Myocyte (in vitro differentiated cells): ENCODE data around the gene MXRA7. TPM values are rescaled to one million over a fixed set of nuclear protein-coding genes. Genes with fewer than 3 reads are reported as not detected.
A peak's percentile ranks its signal among the peaks of the same experiment; 100 is the strongest.

Source experiments
- DNase-seq: peaks from one replicate; pipeline ENCODE4 v3.0.0-alpha.2; 2012; ENCODE audit warnings: low read depth
- total RNA-seq: library from RNA; depleted of rRNA; stranded (reverse); fragments of >200 nt; gene quantifications from 2 replicates; pipeline ENCODE4 v1.2.3, GENCODE V29; 2014

Gene MXRA7
- total RNA-seq, 1 donor from 2014 or later, result 716 TPM

DNA sequence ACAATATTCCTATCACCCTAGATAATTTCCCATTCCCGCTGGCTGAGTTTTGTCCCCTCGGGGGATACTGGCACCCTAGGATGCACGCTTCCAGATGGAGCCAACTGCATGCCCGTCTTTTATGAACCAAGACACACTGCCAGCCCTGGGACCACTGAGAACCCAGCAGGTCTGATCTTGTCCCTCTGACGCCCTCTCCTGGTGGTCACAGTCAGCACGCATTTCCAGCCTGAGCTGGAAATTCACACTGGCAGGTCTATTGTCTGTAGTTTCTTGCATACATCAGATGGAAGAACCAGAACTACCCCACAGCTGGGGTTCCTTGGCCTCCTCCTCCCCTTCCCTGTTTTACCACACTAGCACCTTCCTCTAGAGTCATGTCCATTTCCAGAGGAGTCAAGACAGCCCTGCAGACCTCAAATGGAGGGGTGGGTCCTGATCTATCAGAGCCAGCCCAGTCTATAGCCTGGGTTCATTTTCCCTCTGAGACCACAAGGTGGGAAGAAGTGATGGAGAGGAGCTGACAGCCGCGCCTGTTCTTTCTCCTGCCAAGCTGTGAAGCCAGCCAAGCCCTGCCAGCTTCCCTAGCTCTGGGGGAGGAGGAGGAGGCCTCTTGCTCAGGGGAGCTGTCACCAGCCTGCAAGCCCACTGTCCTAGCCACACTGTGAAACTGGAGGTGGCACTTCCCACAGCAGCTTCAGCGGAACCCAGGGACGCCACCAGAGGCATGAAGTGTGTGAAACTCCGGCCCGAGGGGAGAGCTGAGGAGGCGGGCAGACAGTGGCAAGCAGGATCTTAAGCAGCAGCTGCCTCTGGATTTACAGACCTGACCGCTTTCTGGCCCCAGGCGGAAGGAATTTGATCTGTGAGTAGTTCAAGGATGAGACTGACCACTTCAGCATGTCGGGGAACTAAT lies 29.3 kb downstream of the MXRA7 start:
- DNase-seq, result peak; percentile 96

DNA sequence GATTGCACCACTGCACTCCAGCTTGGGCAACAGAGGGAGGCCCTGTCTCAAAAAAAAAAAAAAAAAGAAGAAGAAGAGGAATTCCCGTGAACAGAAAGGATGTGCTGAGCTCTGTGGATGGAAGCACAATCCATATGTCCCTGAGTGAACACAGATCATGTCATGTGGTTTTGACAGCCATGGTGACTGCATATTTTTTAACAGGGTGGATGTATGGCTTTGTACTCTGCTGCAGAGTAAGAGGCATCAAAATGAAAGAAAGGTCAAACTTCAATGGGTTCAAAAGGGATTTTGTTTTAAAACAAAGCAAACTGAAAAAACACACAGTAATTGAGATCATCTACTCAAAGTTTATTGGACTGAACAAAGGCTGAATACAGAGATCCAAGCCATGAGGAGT lies 31.5 kb downstream of the MXRA7 start:
- DNase-seq, result no peak

DNA sequence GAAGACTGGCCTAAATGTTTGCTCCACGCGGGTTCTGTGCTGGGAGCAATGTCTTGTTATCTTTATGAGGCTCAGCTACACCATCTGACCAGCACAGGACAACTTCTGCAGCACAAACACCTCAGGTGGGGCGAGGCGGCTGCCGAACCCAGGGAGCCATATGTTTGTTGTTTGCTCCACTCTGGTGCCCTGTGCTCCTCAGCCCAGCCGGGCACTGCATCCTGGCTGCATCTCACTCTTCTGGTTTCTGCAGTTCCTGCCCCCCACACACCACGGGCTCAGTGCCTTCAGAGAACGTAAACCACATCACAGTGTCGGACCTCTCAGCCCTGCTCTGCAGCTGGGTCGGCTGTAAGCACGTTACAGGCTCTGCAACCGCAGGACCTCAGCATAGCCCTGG lies 32.4 kb downstream of the MXRA7 start:
- DNase-seq, result no peak

DNA sequence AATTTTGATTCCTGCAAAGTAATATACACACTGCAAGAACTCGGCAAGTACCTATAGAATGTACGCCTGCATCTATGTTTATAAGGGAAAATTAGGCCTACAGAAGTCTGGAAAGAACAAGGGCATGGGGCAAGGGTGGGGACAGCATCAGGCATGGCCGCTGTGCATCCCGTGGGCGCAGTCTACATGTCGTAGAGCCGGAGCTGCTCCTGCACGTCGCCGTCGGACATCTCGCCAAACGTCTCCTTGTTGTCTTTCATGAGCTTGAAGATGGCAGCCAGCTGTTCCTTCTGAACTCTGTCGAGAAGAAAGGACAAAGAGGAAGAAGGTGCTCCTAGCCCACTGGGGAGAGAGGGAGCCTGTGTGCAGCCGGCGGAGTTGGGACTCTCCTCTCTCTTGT lies 33.4 kb downstream of the MXRA7 start:
- DNase-seq, result no peak

DNA sequence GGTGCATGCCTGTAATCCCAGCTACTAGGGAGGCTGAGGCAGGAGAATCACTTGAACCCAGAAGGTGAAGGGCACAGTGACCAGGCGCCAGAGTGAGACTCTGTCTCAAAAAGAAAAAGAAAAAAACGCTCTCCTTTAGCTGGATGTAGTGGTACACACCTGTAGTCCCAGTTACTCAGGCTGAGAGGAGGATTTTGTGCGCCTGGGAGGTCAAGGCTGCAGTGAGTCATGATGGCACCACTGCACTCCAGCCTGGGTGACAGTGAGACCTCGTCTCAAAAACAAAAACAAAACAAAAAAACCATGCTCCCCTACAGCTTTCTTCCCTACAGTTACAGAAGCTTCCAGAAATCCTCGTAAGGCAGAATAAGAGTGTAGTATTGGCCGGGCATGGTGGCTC lies 34.1 kb downstream of the MXRA7 start:
- no peak for DNase-seq

DNA sequence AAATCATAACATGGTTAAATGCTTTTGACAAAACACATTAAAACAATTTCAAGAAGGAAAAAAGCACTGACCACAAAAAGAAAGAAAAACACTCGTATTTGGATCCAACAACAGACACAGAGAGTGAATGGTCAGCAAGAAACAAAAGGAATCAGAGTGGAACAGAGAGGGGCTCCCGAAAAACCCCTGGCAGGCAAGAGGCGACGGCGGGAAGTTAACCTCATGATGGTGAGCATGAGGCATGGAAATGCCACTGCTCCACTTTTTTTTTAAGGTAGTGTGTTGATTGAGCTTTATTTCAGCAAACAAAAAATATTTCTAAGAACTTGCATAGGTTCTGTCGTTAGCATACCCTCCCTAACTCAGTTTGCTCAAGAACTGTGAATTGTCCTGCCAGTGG lies 35.1 kb downstream of the MXRA7 start:
- DNase-seq, result no peak

DNA sequence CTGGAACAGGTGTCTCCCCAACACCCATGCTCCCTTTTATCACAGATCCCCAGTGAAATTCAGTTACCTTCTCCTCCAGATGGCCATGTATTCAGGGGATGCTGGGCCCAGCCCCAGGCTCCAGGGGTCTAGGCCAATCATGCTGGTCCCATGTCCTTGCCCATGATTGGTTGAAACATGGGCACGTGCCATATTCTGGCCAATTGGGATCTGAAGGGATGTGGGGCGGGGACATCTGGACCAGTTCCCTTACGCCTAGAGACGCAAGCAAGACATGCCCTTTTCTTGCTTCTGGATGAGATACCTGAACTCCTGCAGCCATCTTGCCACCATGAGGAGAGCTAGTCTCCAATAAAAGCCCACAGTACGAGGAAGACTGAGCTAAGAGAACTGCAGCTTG lies 36.2 kb downstream of the MXRA7 start:
- DNase-seq, result no peak

DNA sequence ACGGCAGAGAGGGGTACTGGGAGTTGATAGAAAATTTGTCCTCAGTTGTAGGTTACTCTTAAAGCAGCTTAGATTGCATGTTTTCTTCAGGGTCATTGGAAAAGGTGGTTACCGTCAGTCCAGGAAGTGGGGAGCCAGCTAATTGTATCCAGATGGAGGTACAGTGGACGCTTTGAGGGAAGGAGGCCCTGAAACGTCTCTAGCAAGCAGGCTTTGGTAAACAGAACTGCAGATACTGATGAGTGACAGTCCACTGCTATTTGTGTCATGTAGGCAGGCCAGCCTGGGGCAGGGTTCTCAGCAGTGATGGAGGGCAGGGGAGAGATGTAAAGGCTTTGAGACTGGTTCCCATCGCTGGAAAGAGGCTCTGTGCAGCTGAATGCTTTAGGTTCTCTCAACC lies 37.0 kb downstream of the MXRA7 start:
- DNase-seq, result no peak

DNA sequence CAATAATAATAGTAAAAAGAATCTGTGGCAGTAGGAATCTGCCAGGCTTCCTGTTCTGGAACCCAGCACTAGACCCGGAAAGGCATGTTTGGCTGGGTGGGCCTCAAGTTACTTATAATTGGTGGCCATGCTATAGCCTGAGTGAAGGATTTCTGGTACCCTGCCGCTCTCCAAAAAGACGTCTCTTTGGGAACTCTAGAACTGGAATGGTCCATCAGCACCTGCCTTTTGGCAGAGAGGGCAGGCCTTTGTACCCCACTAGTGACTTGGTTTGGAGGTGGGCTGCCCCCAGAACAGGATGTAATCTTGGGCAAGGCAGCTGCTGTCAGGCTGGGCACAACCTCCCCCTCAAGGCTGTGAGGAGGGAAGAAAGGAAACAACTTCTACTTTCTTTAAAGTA lies 37.9 kb downstream of the MXRA7 start:
- DNase-seq, result no peak

DNA sequence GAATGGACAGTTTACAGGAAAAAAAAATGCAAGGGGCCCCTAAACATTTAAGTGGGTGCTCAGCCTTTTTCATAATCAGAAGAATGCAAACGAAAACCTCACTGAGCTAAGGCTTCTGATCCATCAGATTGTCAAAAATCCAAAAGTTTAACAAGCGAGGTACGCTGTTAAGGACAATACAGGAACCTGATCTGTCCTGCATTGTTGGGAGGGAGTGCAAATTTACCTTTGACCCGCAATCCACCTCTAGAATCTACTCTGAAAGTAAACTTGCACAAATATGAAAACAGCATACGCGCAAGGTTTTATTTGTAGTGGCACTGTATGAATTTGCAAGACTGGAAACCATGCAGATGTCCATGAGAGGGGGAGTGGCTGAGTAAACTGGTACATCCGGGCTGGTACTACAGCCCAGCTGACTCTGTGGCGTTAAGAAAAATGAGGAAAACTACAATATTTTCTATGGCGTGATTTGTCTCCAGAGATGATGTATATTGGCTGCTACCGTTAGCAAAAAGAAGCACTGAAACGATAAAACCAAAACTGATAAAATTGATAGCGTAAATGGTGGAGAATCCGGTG lies 38.4 kb downstream of the MXRA7 start:
- peak; percentile 39 for DNase-seq

DNA sequence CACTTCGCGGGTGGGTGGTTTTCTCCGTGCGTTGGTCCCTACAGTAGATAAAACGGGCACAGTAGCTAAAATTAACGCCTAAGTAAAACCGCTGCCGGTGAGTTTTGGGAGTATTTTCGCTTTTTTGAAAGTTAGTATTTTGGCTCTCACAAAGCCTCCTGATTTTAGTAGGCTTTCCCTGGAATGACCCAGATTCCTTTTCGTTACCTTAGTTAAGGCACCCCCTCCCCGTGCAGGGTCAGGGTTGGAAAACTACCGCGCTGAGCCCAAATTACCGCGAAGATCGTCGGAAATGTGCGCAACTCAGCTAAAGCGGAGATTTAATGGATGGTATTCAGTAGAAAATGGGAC lies 38.9 kb downstream of the MXRA7 start:
- DNase-seq, result no peak

DNA sequence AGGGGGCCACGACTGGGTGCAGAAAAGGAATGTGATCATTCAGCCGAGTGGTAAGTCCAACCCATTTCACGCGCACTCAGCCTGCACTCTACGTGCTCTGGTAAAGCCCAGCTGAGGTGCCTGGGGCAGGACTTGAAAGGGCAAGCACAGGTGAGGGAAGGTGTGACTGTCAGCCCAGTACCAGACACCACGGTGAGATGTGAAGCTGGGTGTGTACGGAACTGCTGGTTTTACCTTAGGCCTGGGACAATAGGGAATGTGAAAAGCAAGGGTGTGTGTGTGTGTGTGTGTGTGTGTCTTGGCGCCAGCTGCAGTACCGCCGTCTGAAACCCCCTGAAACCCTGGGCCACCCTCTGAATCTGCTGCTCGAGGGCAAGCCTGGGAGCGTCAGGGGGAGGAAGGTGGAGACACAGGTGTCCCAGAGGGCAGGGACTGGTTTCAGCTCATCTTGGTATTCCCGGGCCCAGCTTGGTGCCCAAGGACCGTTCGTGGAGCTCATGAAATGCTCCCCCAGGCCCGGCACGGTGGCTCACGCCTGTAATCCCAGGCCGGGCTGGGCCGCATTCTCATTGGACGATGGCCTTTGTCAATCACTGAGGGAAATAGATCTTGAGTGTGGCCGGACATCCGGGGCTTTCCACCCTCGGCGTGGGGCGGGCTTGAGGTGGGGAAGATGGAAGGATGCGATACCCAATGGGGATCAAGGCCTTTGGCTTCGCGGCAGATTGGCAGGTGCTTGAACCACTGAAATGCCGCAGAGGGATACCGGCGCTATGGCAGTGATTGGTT lies 39.4 kb downstream of the MXRA7 start:
- DNase-seq, result peak; percentile 100

DNA sequence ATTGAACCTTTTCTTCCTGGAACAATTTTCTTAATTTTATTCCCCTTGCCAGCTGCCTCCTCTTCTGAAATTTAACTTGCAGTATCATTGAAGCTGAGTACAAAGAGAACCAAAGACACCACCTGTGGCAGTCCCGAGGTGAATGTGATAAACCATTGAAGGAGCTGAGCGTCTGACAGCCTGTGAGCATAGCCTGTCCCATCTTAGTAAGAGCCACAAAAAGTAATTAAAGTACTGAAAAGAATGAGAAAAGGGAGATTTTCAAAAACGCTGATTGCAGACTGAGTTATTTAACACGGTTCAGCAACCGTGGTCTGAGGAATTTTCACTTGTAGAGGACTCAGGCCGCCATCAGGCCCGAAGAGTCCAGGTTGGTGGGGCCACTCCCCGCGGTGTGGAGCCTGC lies 40.0 kb downstream of the MXRA7 start:
- no peak for DNase-seq

DNA sequence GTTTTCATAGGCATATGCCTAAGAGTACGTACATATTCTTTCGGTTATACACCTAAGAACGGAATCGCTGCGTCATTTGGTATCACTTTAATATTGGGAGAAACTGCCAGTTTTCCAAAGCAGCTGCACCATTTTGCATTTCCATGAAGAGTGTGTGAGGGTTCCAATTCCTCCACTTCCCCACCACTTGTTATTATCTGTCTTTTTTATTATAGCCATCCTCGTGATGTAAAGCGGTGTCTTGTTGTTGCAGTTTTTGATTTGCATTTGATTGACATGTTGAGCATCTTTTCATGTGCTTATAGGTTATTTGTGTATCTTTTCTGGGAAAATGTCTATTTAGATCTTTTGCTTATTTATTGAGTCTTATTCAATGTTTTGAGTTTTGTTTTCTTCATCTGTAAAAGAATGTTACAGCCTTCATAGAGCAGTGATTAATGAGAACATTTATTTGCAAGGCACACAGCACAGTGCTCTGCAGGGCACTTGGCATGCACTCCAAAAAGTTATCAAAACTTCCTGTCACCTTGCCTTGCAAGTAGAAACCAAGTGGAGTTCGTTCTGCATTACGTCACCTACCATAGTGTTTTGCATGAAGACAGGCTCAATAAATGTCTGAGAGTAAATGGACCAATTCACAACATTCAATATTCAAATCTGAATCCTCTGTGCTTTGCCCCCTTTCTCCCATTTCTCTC lies 40.6 kb downstream of the MXRA7 start:
- DNase-seq, result no peak

DNA sequence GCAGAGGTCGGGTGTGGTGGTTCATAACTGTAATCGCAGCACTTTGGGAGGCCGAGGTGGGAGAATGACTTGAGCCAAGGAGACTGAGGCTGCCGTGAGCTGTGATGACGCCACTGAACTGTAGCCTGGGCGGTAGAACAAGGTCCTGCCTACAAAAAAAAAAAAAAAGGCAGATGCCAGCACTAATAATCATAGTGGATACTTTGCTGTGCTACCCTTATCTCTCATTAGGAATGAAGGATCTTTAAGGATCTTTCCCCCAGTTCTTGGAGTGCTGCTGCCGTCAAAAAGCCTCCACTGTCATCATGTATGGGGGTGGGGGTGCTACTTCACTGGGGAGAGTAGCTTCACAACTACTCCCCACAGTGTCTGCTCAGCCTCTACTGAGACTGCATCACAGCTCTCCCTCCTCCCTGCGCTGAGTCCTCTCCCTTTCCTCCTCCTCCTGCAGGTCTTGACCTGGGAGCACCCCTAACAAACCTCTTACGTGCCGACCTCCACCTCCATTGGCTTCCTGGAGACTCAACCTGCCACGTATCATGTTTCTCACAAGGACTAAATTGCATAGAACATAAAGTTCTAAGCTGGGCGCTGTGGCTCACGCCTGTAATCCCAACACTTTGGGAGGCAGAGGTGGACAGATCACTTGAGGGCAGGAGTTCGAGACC lies 42.8 kb downstream of the MXRA7 start:
- no peak for DNase-seq

DNA sequence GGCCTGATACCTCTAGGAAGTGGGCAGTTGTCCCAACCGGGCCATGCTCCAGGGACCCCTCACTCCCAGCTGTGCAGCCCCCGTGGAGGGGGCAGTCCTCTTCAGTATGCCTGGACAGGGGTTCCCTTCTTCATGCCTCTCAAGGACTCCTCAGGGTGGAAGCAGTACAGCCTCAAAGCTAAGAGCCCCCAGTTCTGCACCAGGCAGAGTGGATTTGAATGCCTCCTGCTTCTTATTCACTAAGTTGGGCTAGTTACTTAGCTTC lies 43.3 kb downstream of the MXRA7 start:
- DNase-seq, result no peak

DNA sequence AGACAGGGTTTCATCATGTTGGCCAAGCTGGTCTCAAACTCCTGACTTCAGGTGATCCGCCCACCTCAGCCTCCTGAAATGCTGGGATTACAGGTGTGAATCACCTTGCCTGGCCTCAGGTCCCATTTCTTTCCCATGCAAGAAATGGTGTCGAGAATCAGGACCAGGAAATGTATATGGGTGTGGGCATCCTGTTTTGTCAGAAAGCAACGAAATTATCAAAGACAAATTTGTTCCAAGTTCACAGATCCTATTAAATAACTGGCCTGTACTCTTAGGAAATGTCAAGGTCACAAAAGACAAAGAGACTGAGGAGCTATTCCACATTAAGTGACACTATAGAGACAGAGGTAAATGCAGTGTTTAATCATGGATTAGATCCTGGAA lies 50.1 kb downstream of the MXRA7 start:
- DNase-seq, result no peak

DNA sequence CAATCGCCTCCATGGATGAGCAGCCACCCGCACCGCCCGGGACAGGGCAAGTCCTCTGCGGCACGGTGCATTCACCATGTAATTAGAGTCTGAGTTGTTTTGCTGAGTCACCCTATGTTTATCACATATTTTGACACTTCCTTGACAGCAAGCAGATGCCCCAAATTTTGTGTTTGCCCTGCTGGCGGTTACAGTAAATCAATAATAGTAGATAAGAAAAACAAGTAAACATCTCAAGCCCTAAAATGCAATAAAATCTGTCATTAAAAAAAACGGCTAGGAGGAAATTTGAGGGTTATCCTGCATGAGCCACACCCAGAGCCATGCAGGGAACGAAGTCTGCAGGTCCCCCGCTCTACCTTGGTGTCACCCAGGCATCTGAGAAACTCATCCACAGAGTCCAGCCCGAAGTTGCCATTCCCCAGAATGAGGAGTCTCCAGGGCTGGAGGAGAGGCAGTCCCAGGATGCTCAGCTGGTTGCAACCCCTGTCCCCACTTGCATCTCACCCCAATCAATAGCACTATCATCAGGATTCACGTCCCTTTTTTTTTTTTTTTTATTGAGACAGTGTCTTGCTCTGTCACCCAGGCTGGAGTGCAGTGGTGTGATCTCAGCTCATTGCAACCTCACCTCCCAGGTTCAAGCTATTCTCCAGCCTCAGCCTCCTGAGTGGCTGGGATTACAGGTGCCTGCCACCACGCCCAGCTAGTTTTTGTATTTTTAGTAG lies 50.7 kb downstream of the MXRA7 start:
- DNase-seq, result no peak

DNA sequence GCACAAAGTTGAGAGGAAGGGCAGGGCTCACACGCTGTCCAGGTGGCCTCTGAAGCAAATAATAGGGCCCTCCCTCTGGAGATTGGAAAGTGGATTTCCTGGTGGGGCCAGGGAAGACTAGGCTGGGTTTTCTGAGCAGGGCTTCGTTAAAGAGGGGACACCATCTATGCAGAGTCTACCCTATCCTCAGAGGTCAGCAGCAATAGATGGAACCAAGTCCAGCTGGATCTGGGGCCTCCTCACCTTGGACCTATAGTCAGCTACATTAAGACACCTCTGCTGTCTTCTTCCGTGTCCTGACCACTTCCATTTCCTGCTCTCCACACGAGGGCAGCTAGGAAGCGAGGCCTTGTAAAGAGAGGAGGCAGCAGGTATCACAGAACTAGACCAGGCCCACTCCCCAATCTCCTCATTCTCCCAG lies 52.5 kb downstream of the MXRA7 start:
- no peak for DNase-seq

DNA sequence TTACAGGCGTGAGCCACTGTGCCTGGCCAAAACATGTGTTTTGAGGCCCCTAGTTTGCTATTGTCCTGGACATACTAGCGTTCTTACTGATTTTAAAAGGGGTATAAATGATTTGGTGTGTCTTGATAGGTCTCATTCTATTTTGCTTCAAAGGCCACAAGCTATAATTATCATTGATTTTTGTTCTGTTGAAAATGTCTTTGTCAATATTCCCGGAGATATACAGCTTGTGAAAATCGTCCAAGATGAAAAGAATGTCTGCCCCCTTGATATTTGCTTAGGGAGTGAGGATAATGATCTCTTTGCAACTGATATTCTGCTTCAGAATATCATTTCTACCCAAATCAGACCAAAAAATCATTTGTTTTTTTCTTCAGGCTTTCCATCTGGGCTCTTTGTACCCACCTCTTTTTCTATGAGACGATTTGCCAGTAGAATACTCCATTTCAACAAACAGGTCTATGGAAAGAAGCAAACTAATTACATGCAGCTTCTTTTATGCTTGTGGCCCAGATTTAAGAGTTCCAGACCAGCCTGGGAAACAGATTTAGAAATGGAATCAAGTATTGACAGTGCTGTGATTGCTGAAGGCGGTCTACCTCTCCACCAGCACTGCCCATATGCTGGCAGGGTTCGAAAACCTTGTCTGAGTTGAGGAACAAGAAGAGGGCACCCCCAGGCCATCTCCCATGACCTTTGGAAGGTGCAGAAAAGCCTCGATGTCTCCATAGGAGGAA lies 53.1 kb downstream of the MXRA7 start:
- no peak for DNase-seq
